Inflammatory macrophage treated with lipopolysaccharide for 4 hours (primary cell): ENCODE measurements around the gene MGST2.
"Not testable (repeated sequence)": the region's sequence is repeated elsewhere in the genome, so short reads cannot be mapped to it uniquely, and the experiment has no call there.

Experiments
- DNase-seq: peaks from one replicate; pipeline ENCODE4 v3.0.0-alpha.2; 2020

The MGST2 gene

DNA sequence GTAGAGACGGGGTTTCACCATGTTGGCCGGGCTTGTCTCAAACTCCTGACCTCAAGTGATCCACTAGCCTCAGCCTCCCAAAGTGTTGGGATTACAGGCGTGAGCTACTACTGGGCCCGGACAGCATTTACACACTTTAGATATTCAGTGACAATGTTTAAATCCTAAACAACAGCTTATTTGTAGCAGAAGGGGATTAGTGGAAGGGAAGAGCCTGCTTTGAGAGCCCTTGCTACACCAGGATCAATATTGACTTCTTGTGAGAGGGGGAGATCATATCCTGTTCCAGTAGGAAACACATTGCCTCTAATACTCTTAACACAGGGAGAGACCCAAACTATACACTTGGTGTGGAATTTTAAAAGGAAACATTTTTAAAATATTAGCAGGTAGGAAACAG, 7.1 kb downstream of the MGST2 start:
- DNase-seq, result no peak

DNA sequence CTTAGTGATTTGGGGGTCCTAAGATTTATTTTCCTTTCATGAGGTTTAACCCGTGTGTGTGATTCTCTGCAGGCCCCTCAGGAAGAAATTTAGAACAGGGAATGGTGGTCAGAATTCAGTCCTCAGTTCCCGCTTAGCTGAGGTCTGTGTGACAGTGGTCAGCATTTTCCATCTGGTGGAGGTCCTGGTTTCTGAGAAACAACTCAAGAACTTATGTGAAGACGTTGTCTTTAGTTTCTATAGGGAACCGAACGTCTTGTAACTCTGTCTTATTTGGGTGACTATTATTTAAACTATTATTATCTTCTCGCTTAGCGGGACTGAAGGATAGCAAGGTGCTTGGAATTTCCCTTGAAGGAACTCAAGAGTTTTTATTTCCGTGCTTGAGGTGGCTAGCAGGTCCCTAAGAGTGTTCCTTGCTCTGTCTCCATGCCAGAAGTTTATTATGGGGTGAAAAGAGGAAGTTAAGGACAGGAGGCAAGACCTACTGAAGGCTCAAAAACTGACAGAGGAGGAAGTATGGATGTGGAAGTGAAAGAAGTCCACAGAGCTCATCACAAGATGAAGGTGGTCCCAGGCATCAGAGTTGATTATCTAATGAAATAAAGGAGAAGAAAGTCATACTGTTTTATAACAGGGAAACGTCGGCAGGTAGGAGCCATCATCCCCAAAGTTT, 9.4 kb downstream of the MGST2 start:
- peak; percentile 86 for DNase-seq

DNA sequence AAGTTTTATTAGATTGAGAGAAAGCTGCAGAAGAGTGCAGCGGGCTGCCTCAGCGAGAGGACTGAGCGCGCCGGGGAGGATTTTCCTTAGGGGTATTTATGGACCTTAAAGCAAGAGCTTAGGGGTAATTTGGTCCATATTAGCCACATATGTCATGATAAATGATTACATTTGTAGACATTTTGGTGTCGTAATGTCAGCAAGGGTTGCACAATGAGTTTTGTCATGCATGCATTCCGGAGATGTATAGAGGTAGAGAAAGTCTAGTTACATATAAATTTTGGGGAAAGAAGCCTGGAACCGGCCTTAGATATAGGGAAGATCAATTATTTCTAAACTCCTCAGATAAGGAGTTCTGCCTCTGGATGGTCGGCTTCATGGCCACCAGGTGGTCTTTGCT, 10.0 kb downstream of the MGST2 start:
- DNase-seq, result peak; percentile 80

DNA sequence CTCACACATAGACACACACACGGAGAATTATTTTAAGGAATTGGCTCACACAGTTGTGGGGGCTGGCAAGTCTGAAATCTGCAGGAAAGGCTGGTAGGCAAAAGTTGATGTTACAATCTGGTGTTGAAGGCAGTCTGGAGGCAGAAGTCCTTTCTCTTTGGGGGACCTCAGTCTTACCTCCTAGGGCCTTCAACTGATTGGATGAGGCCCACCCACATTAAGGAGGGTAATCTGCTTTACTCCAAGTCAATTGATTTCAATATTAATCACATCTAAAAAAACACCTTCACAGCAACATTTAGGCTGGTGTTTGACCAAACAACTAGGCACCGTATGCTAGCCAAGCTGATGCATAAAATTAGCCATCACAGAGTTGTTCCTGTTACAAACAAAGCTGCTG, 10.7 kb downstream of the MGST2 start:
- no peak for DNase-seq

- no peak for DNase-seq
Observed at GRCh38 chr4:139676913-139677585, 11.4 kb downstream of the MGST2 start.

DNA sequence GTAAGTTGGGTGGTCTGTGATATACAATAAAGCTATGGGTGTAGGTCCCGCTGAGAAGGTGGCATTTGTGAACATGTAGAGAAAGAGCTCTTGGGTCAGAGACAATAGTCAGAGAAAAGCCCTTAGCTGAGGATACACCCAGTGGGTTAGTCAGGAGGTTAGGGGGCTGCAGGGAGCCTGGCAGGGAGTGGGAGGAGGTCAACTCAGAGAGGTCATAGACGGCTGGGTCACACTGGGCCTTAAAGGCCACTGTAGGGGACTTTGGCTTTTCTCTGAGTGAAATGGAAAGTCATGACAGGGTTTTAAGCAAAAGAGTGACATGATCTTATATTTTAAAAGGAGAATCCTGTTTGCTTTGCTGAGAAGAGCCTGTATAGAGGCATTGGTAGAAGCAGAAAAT, 16.7 kb downstream of the MGST2 start:
- DNase-seq, result no peak

DNA sequence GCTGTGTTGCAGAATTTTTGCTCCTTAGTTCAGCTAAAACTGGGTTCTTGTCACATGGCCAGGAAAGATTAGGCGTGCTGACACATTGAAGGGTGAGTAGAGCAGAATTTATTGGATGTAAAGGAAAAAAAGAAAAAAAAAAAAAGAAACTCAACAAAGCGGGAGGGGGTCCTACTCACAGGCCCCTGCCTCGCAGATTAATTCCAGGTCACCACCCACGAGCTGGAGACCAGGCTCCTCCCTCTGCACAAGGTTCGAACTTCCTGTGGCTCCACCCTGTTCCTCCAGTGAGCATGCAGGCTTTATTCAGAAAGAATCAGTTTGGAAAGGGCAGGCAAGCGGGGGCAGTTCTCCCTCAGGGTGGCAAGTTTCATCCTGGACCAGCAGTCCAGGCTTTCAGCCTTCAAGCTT, 17.1 kb downstream of the MGST2 start:
- DNase-seq, result no peak

- no peak for DNase-seq
Observed at GRCh38 chr4:139684351-139684750, 18.7 kb downstream of the MGST2 start.

GRCh38 chr4:139685180-139685579, 19.6 kb downstream of the MGST2 start:
- peak; percentile 22 for DNase-seq

DNA sequence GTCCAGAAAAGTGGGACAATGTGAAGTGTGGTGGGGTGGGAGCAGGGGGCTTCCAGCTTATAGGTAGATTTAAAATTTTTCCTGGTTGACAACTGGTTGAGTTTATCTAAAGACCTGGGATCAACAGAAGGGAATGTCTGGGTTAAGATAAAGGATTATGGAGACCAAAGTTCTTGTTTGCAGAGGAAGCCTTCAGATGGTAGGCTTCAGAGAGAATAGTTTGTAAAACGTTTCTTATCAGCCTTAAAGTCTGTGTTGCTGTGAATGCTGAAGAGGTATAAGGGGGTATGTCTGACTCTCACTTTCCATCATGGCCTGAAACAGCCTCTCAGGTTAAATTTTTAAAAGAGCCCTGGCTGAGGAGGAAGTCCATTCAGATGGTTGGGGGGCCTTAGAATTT, 20.5 kb downstream of the MGST2 start:
- no peak for DNase-seq

- DNase-seq, result no peak
Observed at GRCh38 chr4:139686988-139687387, 21.4 kb downstream of the MGST2 start.

GRCh38 chr4:139689093-139689722, 23.6 kb downstream of the MGST2 start:
- DNase-seq, result peak; percentile 39

DNA sequence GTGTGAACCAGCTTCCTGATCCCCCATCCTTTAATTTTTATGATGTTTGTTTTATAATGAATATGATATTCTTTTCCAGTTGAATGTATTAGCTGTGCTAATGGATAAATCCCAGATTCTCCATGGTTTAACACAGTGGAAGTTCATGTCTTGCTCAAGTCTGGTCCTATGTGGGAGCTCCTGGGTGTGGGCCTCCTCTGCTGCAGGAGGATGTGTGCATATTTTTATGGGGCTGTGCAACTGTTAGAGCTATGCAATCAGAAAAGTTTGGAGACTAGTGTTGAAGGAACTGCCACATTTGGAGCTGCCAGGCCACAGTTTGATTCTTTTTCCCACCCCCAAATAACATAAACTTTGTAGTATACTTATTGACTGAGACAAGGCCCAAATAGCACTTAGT, 24.8 kb downstream of the MGST2 start:
- peak; percentile 10 for DNase-seq

- peak; percentile 50 for DNase-seq
Observed at GRCh38 chr4:139692309-139693012, 26.8 kb downstream of the MGST2 start.

DNA sequence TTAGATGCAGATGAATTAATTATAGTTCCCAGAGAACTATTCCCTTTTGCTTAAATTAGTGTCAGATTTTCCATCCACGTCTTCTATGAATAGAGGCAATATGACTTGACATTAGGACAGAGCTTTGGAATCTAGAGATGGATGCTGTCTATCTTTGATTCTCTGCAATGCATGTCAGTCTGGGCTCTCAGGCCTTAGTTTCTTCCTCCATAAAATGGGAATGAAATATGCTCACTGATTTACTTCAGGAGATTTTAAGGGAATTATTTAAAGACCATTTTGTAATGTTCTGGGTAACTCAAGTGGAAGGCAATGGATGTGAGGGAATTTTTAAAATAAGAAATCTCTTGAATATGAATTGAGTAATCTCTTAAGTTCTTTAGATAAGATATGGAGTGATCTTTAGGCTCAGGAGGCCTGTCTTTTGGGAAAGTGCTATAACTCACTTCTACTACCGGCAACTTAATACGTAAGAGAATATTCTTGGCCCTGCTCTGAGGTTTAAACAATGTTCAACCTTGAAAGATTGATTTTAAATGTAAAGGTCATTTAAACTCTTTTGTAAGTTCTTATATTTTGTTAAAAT, 29.0 kb downstream of the MGST2 start:
- DNase-seq, result no peak

GRCh38 chr4:139696491-139696890, 30.9 kb downstream of the MGST2 start:
- DNase-seq, result no peak

GRCh38 chr4:139698167-139698925, 32.7 kb downstream of the MGST2 start:
- not testable (repeated sequence) for DNase-seq

DNA sequence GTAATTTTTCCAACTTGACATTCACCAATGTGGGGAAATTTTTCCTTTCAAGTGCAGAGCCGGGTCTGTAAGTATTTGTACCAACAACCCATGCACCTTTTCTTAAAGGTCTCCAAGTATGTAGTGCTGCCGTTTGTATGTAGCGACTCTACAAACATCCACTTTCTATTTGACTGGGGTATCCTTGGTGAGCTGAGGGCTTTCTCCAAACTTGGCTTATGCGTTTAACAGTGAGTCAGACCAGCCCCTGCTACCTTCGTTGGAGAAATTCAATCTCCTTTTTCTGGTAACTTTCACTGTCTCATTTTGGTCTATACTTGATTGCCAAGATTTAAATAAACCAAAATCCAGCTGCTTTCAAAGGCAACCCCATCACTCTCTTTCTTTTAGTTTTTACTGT, 34.9 kb downstream of the MGST2 start:
- DNase-seq, result no peak

DNA sequence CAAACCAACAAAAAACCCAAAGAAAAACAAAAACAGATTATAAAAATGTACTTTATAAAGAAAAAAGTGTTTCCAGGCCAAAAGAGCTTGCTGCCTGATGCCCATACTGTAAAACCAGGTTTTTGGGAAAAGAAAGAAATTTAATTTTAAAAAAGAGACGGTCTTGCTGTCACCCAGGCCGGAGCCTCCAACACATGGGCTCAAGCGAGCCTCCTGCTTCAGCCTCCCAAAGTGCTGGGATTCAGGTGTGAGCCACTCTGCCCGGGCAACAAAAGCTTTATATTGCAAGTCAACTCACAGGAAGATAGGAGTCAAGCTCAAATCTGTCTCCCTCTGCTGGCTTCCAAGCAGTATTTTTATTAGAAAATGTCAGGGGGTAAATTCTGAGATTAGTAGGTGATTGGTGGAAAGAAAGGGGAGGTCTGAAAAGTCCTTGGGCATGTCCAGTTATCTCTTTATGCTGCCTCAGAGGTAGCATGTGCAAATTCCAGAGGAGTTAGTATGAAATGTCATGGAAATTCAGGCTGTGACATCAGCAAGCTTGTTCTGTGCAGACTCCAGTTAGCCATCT, 39.4 kb downstream of the MGST2 start:
- DNase-seq, result peak; percentile 17

DNA sequence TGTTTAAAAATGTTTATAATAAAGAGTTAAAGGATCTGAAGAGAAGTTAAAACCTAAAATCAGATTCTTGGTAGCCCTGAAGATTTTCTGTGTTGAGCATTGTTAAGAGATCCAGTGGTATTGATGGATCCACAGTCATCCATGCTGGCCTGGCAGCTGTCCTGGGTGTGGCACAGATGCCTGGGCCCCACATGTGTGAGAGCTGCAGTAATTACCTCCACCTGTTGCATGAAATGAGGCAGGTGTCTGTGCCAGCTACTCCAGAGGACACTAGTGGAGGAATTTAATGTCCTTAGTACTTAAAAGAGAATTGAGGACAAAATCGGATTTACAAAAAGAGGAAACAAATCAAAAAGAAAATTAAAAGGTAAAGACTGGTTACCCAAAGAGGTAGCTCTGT, 44.0 kb downstream of the MGST2 start:
- DNase-seq, result no peak

GRCh38 chr4:139710073-139710472, 44.5 kb downstream of the MGST2 start:
- DNase-seq, result no peak

GRCh38 chr4:139711461-139711860, 45.8 kb downstream of the MGST2 start:
- DNase-seq, result no peak
